Embryonic facial prominence (tissue), 1 donor: Measurements from ENCODE around the gene TEAD2.
"Not testable (repeated sequence)": the region's sequence is repeated elsewhere in the genome, so short reads cannot be mapped to it uniquely, and the experiment has no call there.

Experiments
- DNase-seq: peaks from one replicate; pipeline ENCODE4 v3.0.0-alpha.2; 2016; ENCODE audit errors: extremely low spot score

The TEAD2 gene

GRCh38 chr19:49387936-49388372 is 25.7 kb upstream of the TEAD2 start, which contains the start of gene KASH5:
Gene KASH5 (plus strand): TSS chr19:49388249. CDS start chr19:49390884, 2,635 bp downstream.
- DNase-seq, result no peak

- no peak for DNase-seq
These were observed 21.4 kb upstream of the TEAD2 start for GRCh38 chr19:49383599-49383998.

DNA sequence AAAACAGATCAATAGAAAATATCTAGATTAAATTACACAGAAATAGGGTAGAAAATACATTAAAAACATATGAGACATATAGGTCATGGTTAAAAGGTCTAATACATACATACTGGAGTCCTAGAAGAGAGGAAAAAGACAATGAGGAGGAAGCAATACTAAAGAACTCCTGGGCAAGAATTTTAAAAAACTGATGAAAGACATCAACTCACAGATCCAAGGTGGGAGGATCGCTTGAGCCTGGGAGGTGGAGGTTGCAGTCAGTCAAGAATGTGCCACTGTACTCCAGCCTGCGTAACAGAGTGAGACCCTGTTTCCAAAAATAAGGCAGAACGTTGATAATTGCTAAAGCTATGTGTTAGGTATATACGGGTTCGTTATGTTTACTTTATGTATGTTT is 20.4 kb upstream of the TEAD2 start:
- DNase-seq, result no peak

DNA sequence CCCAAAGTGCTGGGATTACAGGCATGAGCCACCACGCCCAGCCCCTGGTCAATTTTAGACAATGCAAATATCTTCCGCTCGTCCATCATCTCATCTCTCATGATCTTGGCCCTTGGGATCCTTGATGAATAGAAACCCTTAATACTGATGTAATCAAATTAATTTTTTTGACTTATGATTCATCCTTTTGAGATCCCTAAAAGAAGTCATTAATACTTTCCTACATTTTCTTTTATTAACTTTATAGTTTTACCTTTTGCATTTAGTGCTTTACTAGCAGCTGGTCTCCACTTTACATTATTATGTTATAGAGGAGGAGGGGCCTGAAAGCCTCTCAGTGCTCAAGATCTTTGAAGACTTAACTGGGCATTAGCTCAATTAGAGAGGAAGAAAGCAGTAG is 18.2 kb upstream of the TEAD2 start:
- DNase-seq, result no peak

DNA sequence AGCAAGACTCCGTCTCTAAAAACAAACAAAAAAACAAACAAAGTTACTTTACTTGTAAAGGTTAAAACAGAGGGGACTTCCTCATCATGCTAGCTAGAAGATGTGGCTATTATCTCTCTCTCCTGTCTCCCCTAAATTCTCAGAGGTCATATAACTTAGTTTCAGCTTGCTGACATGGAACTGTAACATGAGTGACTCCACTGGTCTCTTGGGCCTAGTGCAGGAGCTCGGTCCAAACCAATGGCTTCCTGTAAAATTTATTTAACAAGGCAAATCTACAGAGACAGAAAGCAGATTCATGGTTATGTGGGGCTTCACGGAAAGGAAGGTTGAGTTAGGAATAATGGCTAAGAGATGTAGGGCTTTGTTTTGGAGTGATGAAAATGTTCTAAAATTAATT is 16.3 kb upstream of the TEAD2 start:
- no peak for DNase-seq

GRCh38 chr19:49374665-49375434 is 12.6 kb upstream of the TEAD2 start:
- no peak for DNase-seq

- DNase-seq, result not testable (repeated sequence)
These were observed 11.0 kb upstream of the TEAD2 start for GRCh38 chr19:49373174-49373573.

- DNase-seq, result no peak
These were observed 9.0 kb upstream of the TEAD2 start for GRCh38 chr19:49371184-49371583.

- no peak for DNase-seq
These were observed 6.6 kb upstream of the TEAD2 start for GRCh38 chr19:49368711-49369358.

- DNase-seq, result no peak
These were observed 3.9 kb upstream of the TEAD2 start for GRCh38 chr19:49366110-49366509.

DNA sequence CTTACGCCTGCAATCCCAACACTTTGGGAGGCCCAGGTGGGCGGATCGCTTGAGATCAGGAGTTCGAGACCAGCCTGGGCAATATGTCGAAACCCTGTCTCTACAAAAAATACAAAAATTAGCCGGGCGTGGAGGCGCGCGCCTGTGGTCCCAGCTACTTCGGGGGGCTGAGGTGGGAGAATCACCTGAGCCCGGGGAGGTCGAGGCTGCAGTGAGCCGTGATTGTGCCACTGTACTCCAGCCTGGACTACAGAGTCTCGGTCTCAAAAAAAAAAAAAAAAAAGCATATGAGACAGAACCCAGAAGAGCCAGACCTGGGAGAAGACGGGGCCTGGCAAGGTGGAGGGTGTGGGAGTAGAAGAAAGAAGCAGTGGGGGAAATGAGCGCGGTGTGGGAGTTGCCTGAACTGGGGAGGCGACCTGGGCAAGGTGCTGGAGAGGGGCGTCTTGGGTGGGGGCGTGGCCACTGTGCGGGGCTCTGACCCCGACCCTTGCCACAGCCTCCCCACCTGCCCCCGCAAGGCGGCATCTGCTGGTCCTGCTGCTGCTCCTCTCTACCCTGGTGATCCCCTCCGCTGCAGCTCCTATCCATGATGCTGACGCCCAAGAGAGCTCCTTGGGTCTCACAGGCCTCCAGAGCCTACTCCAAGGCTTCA is 2.0 kb upstream of the TEAD2 start:
- DNase-seq, result no peak

DNA sequence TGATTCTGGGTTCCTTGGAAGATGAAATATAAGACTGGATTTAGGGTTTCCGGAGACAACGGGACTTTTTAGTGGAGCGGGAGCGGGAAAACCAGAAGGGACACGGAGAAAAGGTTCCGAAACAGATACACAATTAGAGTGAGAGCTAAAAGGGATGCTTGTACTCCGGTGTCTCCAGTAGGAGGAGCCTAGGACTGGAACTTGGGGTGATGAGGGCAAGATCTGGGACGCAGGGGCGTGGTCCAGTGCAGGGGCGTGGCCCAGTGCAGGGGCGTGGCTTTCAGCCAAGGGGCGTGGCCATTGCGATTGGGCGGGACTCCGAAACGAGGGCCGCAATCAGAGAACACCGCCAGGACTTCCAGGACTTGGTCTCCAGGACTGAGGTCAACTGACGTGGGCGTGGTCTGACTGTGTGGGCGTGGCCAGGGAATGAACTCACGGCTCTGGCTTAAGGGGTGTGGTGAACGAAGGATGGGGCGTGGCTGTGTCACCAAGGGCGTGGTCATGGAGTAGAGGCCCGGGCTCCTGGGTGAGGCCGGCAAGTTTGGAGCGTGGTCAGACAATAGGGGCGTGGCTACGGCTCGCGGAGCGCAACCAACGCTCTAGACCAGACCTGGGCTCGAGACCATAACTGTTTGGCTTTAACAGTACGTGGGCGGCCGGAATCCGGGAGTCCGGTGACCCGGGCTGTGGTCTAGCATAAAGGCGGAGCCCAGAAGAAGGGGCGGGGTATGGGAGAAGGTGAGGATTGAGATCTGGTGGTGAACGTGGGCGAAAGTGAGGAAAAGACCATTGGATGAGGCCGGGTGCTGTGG is 1.3 kb upstream of the TEAD2 start, which contains the start of gene DKKL1:
Gene DKKL1 (plus strand): TSS at position 610 of the 815 bp plus-strand sequence. CDS start 122 bp downstream, at position 732.
- DNase-seq, result peak; percentile 85

GRCh38 chr19:49362929-49363267 is 682 bp upstream of the TEAD2 start:
- DNase-seq, result peak; percentile 69

DNA sequence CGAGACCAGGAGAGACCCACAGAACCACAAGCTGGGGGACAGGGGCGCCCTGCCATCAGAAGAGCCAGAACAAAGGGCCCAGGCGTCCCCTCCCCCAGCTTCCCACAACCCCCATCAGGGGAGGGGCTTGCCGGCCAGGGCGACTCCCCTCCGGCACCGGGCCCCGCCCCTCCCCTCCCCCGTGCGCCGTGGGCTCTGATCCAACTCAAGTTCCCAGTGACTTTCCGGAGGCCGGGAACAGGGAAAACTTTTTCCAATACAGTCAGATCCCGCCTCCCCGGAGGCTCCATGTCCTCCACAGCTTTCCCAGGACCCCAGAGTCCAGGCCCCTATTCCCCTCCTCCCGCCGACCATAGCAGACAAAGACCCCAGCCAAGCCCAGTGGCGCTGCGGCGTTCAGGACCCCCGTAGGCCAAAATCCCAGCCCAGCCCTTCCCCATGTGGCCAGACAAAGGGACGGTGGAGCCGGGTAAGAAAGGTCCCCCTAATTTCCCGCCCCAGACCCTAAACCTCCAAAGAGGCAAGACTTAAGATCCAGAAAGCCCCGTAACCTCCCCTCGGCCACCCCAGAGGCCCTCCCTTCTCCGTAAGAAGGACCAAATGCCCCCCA is 673 bp downstream of the TEAD2 start:
- DNase-seq, result peak; percentile 86

DNA sequence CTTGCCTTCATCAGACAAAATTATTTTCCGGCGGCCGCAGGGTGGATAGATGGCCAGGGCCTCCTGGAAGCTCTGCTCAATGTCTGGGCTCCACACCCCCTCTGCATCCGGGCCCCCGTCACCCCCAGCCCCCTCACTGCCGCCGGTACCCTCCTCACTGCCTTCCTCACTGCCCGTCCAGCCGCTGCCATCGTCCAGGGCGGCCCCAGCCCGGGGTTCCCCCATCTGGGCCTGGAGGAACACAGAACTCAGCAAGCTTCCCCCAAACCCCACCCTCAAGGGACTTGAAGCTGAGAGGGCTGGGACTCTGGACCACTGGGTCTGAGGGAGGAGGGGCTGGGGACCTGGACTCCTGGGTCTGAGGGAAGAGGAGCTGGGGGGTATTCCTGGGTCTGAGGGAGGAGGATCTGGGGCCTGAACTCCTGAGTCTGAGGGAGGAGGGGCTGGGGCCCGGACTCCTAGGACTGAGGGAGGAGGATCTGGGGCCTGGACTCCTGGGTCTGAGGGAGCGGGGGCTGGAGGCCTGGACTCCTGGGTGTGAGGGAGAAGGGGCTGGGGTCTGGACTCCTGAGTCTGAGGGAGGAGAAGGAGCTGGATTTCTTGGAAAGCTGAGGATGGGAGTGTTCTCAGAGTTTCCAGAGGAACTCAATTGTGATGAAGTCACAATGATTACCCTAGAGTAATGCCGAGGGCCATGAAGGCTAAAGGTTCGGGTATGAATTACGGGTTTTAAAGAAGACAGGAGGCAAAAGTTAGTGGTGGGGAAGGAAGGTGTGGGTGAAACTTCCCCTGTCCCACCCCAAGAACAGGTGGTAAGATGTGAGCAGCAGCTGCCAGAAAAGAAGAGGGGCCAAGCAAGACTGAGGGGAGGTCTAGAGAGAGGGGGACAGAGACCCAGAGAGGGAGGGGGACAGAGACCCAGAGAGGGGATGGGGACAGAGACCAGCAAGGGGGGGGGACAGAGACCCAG is 2.1 kb downstream of the TEAD2 start:
- no peak for DNase-seq

DNA sequence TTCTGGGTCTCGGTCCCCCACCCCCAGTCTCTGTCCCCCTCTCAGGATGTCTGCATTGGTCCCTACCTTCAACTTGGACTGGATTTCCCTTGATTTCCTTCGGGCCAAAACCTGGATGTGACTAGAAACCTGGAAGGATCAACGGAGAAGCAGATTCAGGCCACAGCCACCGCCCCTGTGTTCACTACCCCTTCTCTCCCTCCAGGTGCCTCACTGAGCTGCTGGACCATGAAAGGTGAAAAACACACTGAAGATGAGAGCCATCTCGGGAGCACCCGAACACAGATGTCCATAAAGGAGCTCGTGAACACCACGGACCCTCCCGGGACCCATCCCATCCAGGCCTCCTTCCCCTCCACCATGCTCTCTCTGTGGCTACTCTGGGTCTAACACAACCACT is 5.0 kb downstream of the TEAD2 start:
- no peak for DNase-seq

- DNase-seq, result no peak
These were observed 5.8 kb downstream of the TEAD2 start for GRCh38 chr19:49356382-49356781.

GRCh38 chr19:49355909-49356353 is 6.3 kb downstream of the TEAD2 start:
- DNase-seq, result no peak

DNA sequence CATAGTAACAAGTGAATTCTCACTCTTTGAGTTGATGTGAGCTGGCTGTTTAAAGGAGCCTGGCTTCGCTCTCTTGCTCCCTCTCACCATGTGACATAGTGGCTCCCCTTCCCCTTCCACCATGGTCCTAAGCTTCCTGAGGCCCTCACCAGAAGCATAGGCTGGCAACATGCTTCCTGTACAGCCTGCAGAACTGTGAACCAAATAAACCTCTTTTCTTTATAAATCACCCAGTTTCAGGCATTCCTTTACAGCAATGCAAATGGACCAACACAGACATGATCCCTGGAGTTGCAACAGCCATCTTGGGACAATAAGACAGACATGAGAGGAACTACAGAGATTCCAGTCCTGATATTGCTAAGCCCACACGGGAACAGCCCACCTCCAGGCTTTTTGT is 12.6 kb downstream of the TEAD2 start:
- no peak for DNase-seq
